Progenitor cell of endocrine pancreas (in vitro differentiated cells): ENCODE data around the gene DBH. TPM values are rescaled to one million over a fixed set of nuclear protein-coding genes. Genes with fewer than 3 reads are reported as not detected.

ENCODE experiments used
- DNase-seq: peaks from one replicate; pipeline ENCODE4 v3.0.0; 2021; ENCODE audit warnings: low spot score; ENCODE audit not compliant: unreplicated experiment
- H3K27ac Mint-ChIP-seq: 2 replicates; pipeline ENCODE4 v1.8.0; 2021; ENCODE audit warnings: mild to moderate bottlenecking, moderate library complexity, mixed read lengths
- H3K27me3 Mint-ChIP-seq: 2 replicates; pipeline ENCODE4 v1.8.0; 2021; ENCODE audit warnings: mixed read lengths
- H3K36me3 Mint-ChIP-seq: 2 replicates; pipeline ENCODE4 v1.8.0; 2022; ENCODE audit warnings: mixed read lengths; ENCODE audit not compliant: insufficient read depth
- H3K4me1 Mint-ChIP-seq: 2 replicates; pipeline ENCODE4 v1.8.0; 2021; ENCODE audit warnings: low read depth, mixed read lengths
- H3K4me3 Mint-ChIP-seq: 2 replicates; pipeline ENCODE4 v1.8.0; 2021; ENCODE audit warnings: low read depth, mild to moderate bottlenecking, moderate library complexity, mixed read lengths
- H3K9me3 Mint-ChIP-seq: 2 replicates; pipeline ENCODE4 v1.8.0; 2021; ENCODE audit warnings: low read depth, mixed read lengths
- total RNA-seq: library from RNA; stranded (reverse); gene quantifications from 2 replicates; pipeline ENCODE4 v1.2.1, GENCODE V29; 2021
- TF ChIP-seq, protein P1 (sequence below): fragments of 200-600 bp; sonication (generic); IDR thresholded peaks from one replicate; pipeline ENCODE4 v1.5.0; 2021; ENCODE audit warnings: antibody characterized with exemption, mild to moderate bottlenecking; ENCODE audit not compliant: unreplicated experiment

The DBH gene
- total RNA-seq, 1 donor from 2014 or later = not detected

DNA sequence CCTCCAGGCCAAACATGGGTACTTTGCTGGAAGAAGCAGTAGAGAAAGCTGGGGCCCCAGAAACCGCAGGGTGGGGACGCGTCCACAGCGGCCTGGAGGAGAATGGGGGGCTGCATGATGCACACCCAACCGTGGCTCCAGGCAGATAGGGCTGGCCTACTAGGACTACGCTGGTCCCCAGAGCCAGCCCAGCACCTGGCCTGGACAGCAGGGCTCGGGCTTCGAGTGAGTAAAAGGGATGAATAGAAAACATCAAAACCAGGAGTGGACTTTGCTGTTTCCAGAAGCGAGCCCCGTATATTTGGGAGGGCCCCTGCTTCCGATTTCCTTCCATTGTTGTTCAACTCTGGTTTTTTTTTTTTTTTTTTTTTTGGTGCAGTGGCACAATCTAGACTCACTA lies 30.7 kb downstream of the DBH start:
- H3K4me3 Mint-ChIP-seq = no peak overlapping the region
- TF ChIP-seq, protein P1, sequence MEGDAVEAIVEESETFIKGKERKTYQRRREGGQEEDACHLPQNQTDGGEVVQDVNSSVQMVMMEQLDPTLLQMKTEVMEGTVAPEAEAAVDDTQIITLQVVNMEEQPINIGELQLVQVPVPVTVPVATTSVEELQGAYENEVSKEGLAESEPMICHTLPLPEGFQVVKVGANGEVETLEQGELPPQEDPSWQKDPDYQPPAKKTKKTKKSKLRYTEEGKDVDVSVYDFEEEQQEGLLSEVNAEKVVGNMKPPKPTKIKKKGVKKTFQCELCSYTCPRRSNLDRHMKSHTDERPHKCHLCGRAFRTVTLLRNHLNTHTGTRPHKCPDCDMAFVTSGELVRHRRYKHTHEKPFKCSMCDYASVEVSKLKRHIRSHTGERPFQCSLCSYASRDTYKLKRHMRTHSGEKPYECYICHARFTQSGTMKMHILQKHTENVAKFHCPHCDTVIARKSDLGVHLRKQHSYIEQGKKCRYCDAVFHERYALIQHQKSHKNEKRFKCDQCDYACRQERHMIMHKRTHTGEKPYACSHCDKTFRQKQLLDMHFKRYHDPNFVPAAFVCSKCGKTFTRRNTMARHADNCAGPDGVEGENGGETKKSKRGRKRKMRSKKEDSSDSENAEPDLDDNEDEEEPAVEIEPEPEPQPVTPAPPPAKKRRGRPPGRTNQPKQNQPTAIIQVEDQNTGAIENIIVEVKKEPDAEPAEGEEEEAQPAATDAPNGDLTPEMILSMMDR = no peak
- no peaks in the 10 kb centered on the region for H3K36me3 Mint-ChIP-seq
- no peak for DNase-seq
- peaks cover 4% of the 10 kb centered on the region for H3K27me3 Mint-ChIP-seq
- no peaks in the 10 kb centered on the region for H3K4me1 Mint-ChIP-seq
- H3K9me3 Mint-ChIP-seq = no peaks in the 10 kb centered on the region
- H3K27ac Mint-ChIP-seq = no peak overlapping the region

DNA sequence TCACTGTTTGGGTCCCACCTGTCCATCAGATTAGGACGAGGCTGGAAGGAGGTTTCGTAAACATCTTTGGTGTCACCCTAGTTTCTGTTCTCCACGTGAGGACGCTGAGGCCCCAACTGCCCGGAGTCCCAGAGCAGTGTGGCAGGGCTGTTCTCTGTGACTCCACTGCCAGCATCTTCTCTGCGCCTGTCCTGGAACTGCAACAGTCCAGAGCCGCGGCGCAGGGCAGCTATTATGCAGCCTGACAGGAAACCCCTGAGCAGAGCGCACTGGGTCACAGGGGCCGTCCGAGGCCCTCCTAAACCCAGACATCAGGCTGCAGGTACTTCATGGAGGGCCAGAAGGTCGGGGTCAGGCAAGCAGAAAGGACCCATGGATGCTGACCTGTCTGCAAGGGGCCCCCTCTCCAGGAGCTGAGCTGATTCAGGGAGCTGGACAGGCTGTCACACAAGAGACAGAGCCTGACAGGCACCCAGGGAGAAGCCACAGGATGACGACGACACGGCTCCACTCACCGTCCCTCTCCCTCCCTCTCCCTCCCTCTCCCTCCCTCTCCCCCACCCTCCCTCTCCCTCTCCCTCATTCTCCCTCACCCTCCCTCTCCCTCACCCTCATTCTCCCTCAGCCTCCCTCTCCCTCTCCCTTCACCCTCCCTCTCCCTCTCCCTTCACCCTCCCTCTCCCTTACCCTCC lies 31.7 kb downstream of the DBH start:
- no peak overlapping the region for H3K4me3 Mint-ChIP-seq
- no peaks in the 10 kb centered on the region for H3K9me3 Mint-ChIP-seq
- no peaks in the 10 kb centered on the region for H3K4me1 Mint-ChIP-seq
- no peak for DNase-seq
- no peaks in the 10 kb centered on the region for H3K36me3 Mint-ChIP-seq
- TF ChIP-seq, protein P1 = no peak
- peaks cover 4% of the 10 kb centered on the region for H3K27me3 Mint-ChIP-seq
- no peak overlapping the region for H3K27ac Mint-ChIP-seq

DNA sequence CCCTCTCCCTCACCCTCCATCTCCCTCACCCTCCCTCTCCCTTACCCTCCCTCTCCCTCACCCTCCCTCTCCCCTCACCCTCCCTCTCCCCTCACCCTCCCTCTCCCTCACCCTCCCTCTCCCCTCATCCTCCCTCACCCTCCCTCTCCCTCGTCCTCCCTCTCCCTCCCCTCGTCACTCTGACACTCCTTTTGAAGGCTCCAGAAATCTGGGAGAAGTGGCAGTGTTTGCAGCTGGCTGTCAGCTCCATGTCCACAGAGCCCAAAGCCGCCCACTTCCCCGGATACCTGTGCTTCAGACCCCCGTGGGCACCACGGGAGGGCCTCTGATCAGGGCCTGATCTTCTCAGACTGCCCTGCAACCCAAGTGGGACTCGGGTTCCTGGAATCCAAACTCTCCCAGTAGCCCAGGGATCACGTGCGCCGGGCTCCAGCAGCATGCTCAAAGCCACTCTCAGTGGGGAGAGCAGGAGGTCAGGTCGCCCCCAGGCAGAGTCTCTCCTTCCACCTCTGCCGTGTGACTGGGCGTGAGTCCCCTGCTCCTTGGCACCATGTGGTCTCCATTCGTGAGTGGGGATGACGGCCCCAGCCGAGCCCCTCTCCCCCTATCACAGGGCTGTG lies 33.1 kb downstream of the DBH start:
- TF ChIP-seq, protein P1 = no peak
- Mint-ChIP-seq H3K9me3 (no peaks in the 10 kb centered on the region), H3K4me1 (peaks cover 3% of the 10 kb centered on the region), H3K27ac (no peak overlapping the region), H3K4me3 (no peak overlapping the region), H3K27me3 (no peaks in the 10 kb centered on the region), H3K36me3 (no peaks in the 10 kb centered on the region)
- DNase-seq = no peak

DNA sequence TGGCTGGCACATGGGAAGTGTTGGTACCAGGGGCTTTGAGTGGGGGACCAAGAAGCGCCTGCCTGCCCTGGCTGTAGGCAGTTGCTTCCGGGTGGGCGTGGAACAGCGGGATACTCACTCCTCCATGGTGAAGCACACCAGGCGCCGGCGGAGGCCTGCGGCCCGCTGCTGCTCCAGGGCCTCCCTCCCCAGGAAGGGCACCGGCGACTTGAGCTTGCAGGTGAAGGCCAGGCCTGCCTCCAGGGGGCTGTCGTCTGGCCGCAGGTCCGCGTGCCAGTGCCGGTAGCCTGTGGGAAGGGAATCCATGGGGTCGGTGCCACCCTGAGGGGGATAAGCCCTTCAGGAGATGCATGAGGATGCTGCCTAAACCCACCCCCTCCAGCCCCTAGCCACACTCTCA lies 34.3 kb downstream of the DBH start:
- TF ChIP-seq, protein P1 = no peak
- Mint-ChIP-seq H3K4me1 (peaks cover 3% of the 10 kb centered on the region), H3K27me3 (peaks cover 3% of the 10 kb centered on the region), H3K36me3 (no peaks in the 10 kb centered on the region), H3K4me3 (no peak overlapping the region), H3K27ac (no peak overlapping the region), H3K9me3 (no peaks in the 10 kb centered on the region)
- no peak for DNase-seq

DNA sequence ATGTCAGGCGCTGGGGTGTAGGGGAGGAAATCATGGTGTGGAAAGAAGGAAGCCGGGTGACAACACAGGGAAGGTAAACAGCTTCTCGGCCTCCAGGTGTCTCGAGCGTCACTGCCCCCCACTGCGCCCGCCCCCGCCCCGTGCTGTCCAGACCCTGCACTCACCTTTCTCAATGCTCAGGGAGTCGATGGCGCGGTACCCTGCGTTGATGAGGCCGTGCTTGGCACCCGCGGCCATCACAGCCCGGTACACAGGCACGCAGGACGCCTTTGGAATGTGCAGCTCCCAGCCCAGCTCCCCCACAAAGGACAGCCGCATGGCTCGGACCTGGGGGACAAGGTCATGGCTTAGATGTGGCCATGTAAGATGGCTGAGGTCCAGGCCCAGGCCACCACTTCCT lies 35.2 kb downstream of the DBH start:
- H3K4me1 Mint-ChIP-seq = peaks cover 3% of the 10 kb centered on the region
- no peaks in the 10 kb centered on the region for H3K9me3 Mint-ChIP-seq
- no peak for DNase-seq
- H3K27ac Mint-ChIP-seq = peak overlapping the region; percentile 59
- no peaks in the 10 kb centered on the region for H3K36me3 Mint-ChIP-seq
- no peak overlapping the region for H3K4me3 Mint-ChIP-seq
- H3K27me3 Mint-ChIP-seq = peaks cover 5% of the 10 kb centered on the region
- TF ChIP-seq, protein P1 = no peak
